Measurements from ENCODE around the gene CD177.

- TF ChIP-seq YY1 (IDR thresholded peaks at IDR 0.05; ENCODE audit: insufficient read depth, insufficient read length), result no peak
- no peak for TF ChIP-seq ZNF274 (IDR thresholded peaks at IDR 0.05; ENCODE audit: low read depth, low read length)
Measured at GRCh38 chr19:43380771-43381386, 27.4 kb downstream of the CD177 start.

Measured in NT2/D1 (cell line).